ENCODE data around the gene MYO5A. TPM values are rescaled to one million over a fixed set of nuclear protein-coding genes. Genes with fewer than 3 reads are reported as not detected.

Gene MYO5A
- total and polyA plus RNA-seq, 2 donors (not counting 1 experiment from before 2014, with no cell fraction given) = 12.2 to 44.4 TPM

GRCh38 chr15:52436981-52437380, 91.7 kb downstream of the MYO5A start:
- Mint-ChIP-seq H3K27ac (no peak overlapping the region), H3K27me3 (no peaks in the 10 kb centered on the region), H3K4me3 (no peak overlapping the region), H3K4me1 (peaks cover 28% of the 10 kb centered on the region), H3K9me3 (ENCODE audit: insufficient read depth) (no peaks in the 10 kb centered on the region)
- no peaks in the 10 kb centered on the region for H3K27me3 ChIP-seq (replicated peaks in 1 of 4; ENCODE audit: control extremely low read depth in 1 of 4, control insufficient read depth in 3 of 4, insufficient read depth in 4 of 4, low read length in 3 of 4)
- peaks cover 45% of the 10 kb centered on the region for H4K20me1 ChIP-seq (ENCODE audit: control insufficient read depth, insufficient read depth, low read length, poor library complexity, severe bottlenecking)
- no peak overlapping the region for H3K27ac ChIP-seq (ENCODE audit: low read length in 2 of 2)
- no peaks in the 10 kb centered on the region for H3K9me3 ChIP-seq (ENCODE audit: control extremely low read depth in 1 of 3, control insufficient read depth in 2 of 3, insufficient read depth in 1 of 3, low read length in 2 of 3)
- peaks cover 0 to 2% of the 10 kb centered on the region in 2 experiments for H3K36me3 ChIP-seq (replicated peaks in 1 of 2; ENCODE audit: control extremely low read depth in 1 of 2, control insufficient read depth in 1 of 2, extremely low read depth in 1 of 2, insufficient read depth in 2 of 2, low read length in 1 of 2)
- ATAC-seq (ENCODE audit: low read depth) (no peak), DNase-seq (no peak)
- POLR2A ChIA-PET = no interaction called here
- intact Hi-C loops (cut with micrococcal nuclease) = no loop called here
- peaks cover 41% of the 10 kb centered on the region for H3K79me2 ChIP-seq (ENCODE audit: control insufficient read depth, insufficient read depth, low read length)
- peaks cover 6% of the 10 kb centered on the region in 2 donors for H3K4me1 ChIP-seq (ENCODE audit: control insufficient read depth in 2 of 2, insufficient read depth in 2 of 2, low read length in 2 of 2)
- CTCF ChIA-PET = no interaction called here
- TF ChIP-seq EZH2 (IDR thresholded peaks at IDR 0.05; ENCODE audit: borderline replicate concordance, insufficient read depth, low read depth, low read length, poor library complexity, severe bottlenecking) (no peak), CTCF (IDR thresholded peaks at IDR 0.05) (no peak)
- no peak overlapping the region for H3K4me2 ChIP-seq (replicated peaks; ENCODE audit: low read depth, low read length, poor library complexity, severe bottlenecking)
- no CpG with 5 or more reads among the region's 3 CpGs for WGBS (ENCODE audit: insufficient coverage)
- no peak overlapping the region for H2AFZ ChIP-seq (ENCODE audit: insufficient read depth, low read depth, low read length, poor library complexity, severe bottlenecking)
- H3K4me3 ChIP-seq (ENCODE audit: control extremely low read depth in 1 of 5, extremely low read depth in 1 of 5, insufficient read depth in 1 of 5, low read depth in 2 of 5, low read length in 4 of 5) = no peak overlapping the region
- H3K9ac ChIP-seq (ENCODE audit: low read length) = no peak overlapping the region

GRCh38 chr15:52434885-52435284, 93.8 kb downstream of the MYO5A start:
- TF ChIP-seq CTCF (IDR thresholded peaks at IDR 0.05) (no peak), EZH2 (IDR thresholded peaks at IDR 0.05; ENCODE audit: borderline replicate concordance, insufficient read depth, low read depth, low read length, poor library complexity, severe bottlenecking) (no peak)
- no peak for ATAC-seq (ENCODE audit: low read depth)
- Histone ChIP-seq H3K4me2 (replicated peaks; ENCODE audit: low read depth, low read length, poor library complexity, severe bottlenecking) (no peak overlapping the region), H3K27ac (ENCODE audit: low read length in 2 of 2) (no peak overlapping the region), H3K9ac (ENCODE audit: low read length) (no peak overlapping the region), H3K4me3 (ENCODE audit: control extremely low read depth in 1 of 5, extremely low read depth in 1 of 5, insufficient read depth in 1 of 5, low read depth in 2 of 5, low read length in 4 of 5) (no peak overlapping the region), H3K27me3 (replicated peaks in 1 of 4; ENCODE audit: control extremely low read depth in 1 of 4, control insufficient read depth in 3 of 4, insufficient read depth in 4 of 4, low read length in 3 of 4) (no peaks in the 10 kb centered on the region), H3K9me3 (ENCODE audit: control extremely low read depth in 1 of 3, control insufficient read depth in 2 of 3, insufficient read depth in 1 of 3, low read length in 2 of 3) (no peaks in the 10 kb centered on the region), H4K20me1 (ENCODE audit: control insufficient read depth, insufficient read depth, low read length, poor library complexity, severe bottlenecking) (peaks cover 26% of the 10 kb centered on the region), H3K4me1 (ENCODE audit: control insufficient read depth in 2 of 2, insufficient read depth in 2 of 2, low read length in 2 of 2) (peaks cover 6% of the 10 kb centered on the region in 2 donors), H3K79me2 (ENCODE audit: control insufficient read depth, insufficient read depth, low read length) (peaks cover 29% of the 10 kb centered on the region), H3K36me3 (replicated peaks in 1 of 2; ENCODE audit: control extremely low read depth in 1 of 2, control insufficient read depth in 1 of 2, extremely low read depth in 1 of 2, insufficient read depth in 2 of 2, low read length in 1 of 2) (peaks cover 0 to 5% of the 10 kb centered on the region in 2 experiments), H2AFZ (ENCODE audit: insufficient read depth, low read depth, low read length, poor library complexity, severe bottlenecking) (no peak overlapping the region)
- no peak for DNase-seq
- ChIA-PET POLR2A (no interaction called here), CTCF (no interaction called here)
- Mint-ChIP-seq H3K9me3 (ENCODE audit: insufficient read depth) (no peaks in the 10 kb centered on the region), H3K4me3 (no peak overlapping the region), H3K27ac (no peak overlapping the region), H3K4me1 (peaks cover 18% of the 10 kb centered on the region), H3K27me3 (no peaks in the 10 kb centered on the region)
- intact Hi-C loops (cut with micrococcal nuclease) = no loop called here
- 100% methylated on average over 1 of the region's 3 CpGs for WGBS (ENCODE audit: insufficient coverage)

Data from B cell (primary cell).